ENCODE measurements around the gene ZDHHC24.
A peak's percentile ranks its signal among the peaks of the same experiment; 100 is the strongest.

The ZDHHC24 gene

DNA sequence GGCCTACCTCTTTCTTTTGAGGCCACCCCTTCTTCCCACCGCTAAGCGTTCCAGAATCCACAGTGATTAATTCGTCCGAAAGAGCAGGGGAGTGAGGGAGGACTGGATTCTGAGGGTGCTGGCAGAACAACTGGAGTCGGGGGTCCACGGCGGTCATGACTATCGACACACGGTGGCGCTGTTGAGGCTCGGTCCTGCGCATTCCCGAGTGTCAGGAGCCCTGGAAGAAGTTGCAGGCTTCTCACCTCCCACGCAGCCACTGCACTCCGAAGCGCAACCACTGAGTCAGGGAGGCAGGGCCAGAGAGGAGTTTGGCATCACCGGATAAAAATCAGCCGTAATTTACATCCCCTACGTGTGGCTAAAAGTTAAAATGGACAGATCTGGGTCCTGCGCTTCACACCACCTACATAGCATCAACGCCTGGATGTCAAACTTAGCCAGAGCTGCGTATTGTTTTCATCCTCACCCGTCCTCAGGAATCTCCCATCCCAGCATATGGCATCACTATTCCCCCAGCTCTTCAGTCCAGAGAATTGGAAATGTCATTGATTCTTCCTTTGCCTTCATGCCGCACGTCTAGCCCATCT, 33.3 kb upstream of the ZDHHC24 start:
- no peak for TF ChIP-seq ZNF274 (IDR thresholded peaks at IDR 0.05; ENCODE audit: low read depth, low read length)

DNA sequence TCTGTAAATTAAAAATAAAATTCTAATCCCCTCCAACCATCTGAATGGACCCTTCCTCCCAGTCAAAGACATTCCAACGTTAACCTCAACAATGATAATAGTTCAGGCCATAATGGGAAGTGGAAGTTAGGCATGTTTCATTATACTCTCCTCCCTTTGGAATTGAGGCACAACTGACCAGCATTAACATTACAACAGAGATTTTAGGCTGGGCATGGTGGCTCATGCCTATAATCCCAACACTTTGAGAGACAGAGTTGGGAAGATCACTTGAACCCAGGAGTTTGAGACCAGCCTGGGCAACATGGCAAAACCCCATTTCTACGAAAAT, 25.0 kb upstream of the ZDHHC24 start:
- no peak overlapping the region for H3K4me3 ChIP-seq (ENCODE audit: low read length)
- no peak for TF ChIP-seq ZNF274 (IDR thresholded peaks at IDR 0.05; ENCODE audit: low read depth, low read length)

More for the DNA sequence above, 33.3 kb upstream of the ZDHHC24 start:
- no peak overlapping the region for H3K4me3 ChIP-seq (ENCODE audit: low read length)

DNA sequence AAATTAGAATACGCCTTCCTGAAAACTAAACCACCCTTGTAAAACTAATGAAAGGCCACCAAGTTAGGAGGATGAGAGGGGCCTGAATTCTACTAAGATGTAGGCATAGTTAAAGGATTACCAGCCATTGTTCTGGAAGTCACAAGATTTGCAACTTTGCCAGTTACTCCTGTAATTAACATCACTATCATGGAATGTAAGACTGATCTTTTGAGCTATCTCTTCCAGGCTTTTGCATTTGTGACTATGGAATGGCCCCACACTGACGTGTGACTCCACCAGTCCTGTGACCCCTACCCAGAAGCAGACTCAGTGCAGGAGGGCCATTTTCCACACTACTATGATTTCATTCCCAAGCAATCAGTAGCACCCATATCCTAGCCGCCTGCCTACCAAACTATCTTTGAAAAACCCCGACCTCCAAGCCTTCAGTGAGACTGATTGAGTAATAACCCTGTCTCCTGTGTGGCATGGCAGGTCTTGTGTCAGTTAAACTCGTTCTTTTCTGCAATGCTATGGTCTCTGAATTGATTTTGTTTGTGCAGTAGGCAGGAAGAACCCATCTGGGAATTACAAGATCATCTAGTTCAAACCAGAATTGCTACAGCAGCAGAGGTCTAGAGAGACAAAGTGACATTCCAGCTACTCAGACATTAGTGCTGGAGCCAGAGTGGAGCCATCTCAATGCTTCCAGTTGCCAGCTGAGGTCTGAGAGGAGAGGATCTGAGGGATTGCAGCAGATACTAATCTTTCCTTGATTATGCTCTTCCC, 24.4 kb upstream of the ZDHHC24 start:
- no peak for TF ChIP-seq ZNF274 (IDR thresholded peaks at IDR 0.05; ENCODE audit: low read depth, low read length)
- H3K4me3 ChIP-seq (ENCODE audit: low read length), result no peak overlapping the region

DNA sequence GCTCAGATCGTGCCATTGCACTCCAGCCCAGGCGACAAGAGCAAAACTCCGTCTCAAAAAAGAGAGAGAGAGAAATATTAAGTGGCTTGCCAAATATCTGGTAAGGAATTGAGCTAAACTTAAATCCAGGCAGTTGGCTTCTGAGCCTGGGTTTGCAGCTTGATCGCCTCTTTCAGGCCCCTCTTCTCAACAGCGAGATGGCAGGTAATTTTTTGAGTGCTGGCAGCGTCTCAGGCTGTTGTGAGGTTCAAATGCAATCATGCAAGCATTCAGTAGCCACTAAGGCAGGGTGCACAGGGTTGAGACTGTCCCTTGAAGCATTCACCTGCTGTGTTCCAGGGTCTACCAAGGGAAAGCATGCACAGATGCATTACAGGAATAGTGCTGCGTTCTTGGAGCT, 23.2 kb upstream of the ZDHHC24 start:
- TF ChIP-seq ZNF274 (IDR thresholded peaks at IDR 0.05; ENCODE audit: low read depth, low read length), result no peak

DNA sequence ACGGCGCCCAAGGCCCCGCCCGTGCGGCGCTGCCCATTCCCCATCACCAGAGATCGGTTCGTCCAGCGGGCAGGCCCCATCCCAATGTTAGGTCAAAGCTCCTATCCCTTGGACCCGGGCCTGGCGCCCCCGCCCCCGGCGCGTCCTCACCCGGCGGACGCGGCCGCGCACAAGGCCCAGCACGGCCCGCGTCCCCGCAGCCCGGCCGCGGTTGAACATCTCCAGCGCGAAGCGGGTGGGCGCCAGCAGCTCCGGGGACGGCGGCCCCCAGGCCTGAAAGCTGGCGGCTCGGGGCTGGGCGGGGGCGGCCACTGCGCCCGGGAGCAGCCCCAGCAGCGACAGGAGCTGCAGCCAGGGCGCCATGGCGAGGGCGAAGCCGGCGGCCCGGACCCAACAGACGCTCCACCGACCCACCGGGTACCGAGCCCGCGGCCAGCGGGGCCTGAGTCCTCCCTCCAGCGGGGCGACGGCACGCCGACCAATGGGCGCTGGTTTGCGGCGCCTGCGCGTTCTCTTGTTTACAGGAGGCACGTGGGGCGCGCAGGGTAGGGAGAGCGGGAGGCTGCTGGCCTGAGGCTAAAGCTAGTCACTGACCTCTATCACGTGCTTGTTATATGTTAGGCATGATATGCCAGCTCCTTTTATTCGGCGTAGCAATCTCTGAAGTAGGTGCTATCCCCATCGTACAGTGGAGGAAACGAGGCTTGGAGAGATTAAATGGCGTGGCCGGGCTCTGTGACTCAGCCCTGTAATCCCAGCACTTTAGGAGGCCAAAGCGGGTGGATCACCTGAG, 22.5 kb upstream of the ZDHHC24 start, which contains the start of gene CTSF:
TSS of gene CTSF (minus strand) at position 483 of the 793 bp plus-strand sequence. CDS start at position 363, 120 bp downstream.
- H3K4me3 ChIP-seq (ENCODE audit: low read length), result peak within 1 kb of the TSS; percentile 41; the same call in 1 of the 2 replicates
- TF ChIP-seq ZNF274 (IDR thresholded peaks at IDR 0.05; ENCODE audit: low read depth, low read length), result no peak

More for the DNA sequence above, 23.2 kb upstream of the ZDHHC24 start:
- no peak overlapping the region for H3K4me3 ChIP-seq (ENCODE audit: low read length)

DNA sequence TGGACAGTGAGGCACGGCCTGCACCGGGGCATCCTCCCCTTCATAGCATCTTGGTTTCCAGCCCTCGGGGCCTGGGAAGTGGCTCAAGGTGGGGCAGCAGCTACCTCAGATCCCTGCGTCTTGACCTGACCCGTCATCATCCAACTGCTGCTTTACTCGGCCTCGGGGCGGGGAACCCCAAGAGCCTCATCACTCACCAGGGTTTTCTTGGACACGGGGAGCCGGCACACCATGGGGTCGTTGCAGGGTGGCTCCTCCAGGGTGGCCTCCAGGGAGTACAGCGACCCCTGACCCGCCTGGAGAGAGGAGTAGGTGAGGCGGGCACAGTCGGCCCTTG, 21.9 kb upstream of the ZDHHC24 start:
- no peak for TF ChIP-seq ZNF274 (IDR thresholded peaks at IDR 0.05; ENCODE audit: low read depth, low read length)
- no peak overlapping the region; the same call in 1 of the 2 replicates for H3K4me3 ChIP-seq (ENCODE audit: low read length)

DNA sequence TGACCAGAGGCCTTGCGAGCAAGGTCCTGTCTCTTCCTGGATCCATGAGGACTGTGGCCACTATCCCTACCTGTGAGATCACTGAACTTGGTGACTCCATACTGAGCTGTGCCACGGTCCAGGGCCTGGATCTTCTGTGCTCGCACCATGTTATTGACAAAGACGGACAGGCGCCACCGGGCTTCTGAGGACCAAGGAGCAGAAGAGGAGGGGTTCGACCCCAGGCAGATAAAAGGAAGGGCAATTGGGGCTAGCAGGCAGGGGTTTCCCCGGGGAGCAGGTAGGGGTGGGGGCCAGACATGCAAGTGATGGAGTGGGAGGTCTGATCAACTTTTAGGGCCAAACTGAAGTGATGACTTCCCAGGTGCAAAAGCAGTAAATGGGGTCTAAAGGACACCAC, 20.4 kb upstream of the ZDHHC24 start:
- H3K4me3 ChIP-seq (ENCODE audit: low read length), result no peak overlapping the region
- no peak for TF ChIP-seq ZNF274 (IDR thresholded peaks at IDR 0.05; ENCODE audit: low read depth, low read length)

DNA sequence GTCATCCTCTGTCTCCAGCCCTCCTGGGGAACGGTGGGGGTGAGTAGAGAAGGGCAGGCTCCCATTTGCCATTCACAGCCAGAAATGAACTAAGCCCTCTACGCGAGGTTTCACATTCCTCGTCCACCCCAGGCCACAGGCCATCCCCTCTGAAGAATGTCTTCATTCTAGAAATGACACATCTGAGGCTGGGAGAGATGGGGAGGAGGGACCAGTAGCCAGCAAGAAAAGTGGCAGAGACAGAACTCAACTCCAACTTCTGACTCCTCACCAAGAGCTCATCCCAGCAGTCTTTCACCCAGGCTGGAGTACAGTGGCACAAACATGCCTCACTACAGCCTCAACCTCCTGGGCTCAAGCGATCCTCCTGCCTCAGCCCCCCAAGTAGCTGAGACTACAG, 19.1 kb upstream of the ZDHHC24 start:
- H3K4me3 ChIP-seq (ENCODE audit: low read length), result no peak overlapping the region
- TF ChIP-seq ZNF274 (IDR thresholded peaks at IDR 0.05; ENCODE audit: low read depth, low read length), result no peak

DNA sequence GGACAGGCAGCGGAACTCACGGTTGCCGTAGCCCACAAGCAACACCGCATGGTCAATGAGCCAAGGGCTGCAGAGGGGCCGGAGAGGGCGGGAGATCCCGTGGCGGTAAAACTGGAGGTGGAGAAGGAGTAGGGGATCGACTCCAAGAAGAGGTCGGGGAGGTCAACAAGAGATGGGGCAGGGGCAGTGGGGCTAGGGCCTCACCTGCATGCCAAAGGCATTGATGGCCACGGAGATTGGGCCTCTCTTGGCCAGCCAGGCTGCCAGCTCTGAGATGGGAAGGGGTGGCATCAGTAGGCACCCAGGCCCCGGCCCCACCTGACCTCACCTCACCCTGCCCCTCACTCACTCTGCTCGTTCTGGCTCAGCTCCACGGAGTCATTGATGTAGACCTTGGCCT, 18.7 kb upstream of the ZDHHC24 start:
- no peak for TF ChIP-seq ZNF274 (IDR thresholded peaks at IDR 0.05; ENCODE audit: low read depth, low read length)
- H3K4me3 ChIP-seq (ENCODE audit: low read length), result no peak overlapping the region

DNA sequence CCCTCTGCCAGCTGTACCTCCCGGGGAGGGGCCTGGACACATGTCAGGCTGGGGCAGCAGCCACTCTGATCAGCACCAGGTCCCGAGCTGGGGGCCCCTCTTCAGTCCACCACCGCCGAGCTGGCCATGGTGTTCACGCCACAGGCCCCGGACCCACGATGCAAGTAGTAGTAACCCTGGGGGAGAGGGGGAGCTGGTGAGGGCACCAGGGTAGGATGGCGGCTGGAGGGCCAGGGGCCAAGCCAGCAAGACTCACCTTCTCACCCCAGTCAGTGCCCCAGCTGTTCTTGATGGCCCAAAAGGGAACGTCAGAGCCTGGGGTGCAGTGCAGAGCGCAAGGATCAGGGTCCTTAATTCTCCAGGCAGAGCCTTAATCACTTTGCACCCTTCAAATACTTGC, 18.0 kb upstream of the ZDHHC24 start:
- TF ChIP-seq ZNF274 (IDR thresholded peaks at IDR 0.05; ENCODE audit: low read depth, low read length), result no peak
- H3K4me3 ChIP-seq (ENCODE audit: low read length), result no peak overlapping the region

DNA sequence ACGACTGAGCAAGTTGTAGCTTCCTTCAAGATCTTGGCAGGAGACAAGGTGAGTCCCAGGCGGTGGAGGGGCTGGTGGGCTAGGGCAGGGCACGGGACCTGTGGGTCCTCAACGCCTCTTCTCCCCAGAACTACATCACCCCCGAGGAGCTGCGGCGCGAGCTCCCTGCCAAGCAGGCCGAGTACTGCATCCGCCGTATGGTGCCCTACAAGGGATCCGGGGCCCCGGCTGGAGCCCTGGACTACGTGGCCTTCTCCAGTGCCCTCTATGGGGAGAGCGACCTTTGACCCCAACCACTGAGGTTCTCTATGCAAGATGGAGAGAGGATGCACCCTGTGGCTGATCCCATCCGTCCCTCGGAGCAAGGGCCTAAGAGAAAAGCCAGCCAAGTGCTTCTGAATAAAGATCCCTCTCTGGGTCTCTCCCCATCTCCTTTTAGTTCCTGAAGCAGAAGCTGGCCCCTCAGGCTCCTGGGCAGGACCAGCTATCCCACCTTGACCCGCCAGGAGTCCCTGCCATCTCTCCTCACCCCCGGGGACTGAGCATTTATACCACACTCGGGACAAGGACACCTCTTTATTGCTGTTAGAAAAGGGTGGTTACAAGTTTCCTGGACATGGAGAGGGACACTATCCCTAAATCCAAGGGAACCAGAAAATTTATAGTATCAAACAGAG, 17.2 kb upstream of the ZDHHC24 start:
- TF ChIP-seq ZNF274 (IDR thresholded peaks at IDR 0.05; ENCODE audit: low read depth, low read length), result no peak
- H3K4me3 ChIP-seq (ENCODE audit: low read length), result no peak overlapping the region

DNA sequence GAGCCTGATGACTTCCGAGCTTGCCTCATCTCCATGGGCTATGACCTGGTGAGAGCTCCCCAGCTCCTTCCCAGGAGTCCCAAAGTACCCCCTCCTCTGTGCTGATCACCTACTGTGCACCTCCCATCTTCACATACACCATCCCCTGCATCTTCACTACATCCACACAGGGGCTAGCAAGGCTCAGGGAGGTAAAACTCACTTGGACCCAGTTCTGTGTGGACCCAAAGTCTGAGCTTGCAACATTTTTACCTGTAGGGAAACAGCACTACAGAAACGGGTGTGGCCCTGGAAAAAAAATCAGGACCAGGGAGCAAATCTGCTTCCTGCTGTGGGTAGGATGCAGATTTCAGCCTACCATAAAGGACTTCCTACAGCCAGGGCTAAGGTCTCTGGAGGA, 16.4 kb upstream of the ZDHHC24 start:
- no peak for TF ChIP-seq ZNF274 (IDR thresholded peaks at IDR 0.05; ENCODE audit: low read depth, low read length)
- H3K4me3 ChIP-seq (ENCODE audit: low read length), result no peak overlapping the region

DNA sequence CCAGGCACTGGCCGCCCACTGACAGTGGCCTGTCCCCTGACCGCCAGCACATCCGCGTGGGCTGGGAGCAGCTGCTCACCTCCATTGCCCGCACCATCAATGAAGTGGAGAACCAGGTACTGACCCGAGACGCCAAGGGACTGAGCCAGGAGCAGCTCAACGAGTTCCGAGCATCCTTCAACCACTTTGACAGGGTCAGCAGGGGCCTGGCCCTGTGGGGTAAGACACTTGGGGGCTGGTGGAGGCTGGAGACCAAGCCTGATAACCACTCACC, 16.1 kb upstream of the ZDHHC24 start:
- TF ChIP-seq ZNF274 (IDR thresholded peaks at IDR 0.05; ENCODE audit: low read depth, low read length), result no peak
- no peak overlapping the region for H3K4me3 ChIP-seq (ENCODE audit: low read length)

DNA sequence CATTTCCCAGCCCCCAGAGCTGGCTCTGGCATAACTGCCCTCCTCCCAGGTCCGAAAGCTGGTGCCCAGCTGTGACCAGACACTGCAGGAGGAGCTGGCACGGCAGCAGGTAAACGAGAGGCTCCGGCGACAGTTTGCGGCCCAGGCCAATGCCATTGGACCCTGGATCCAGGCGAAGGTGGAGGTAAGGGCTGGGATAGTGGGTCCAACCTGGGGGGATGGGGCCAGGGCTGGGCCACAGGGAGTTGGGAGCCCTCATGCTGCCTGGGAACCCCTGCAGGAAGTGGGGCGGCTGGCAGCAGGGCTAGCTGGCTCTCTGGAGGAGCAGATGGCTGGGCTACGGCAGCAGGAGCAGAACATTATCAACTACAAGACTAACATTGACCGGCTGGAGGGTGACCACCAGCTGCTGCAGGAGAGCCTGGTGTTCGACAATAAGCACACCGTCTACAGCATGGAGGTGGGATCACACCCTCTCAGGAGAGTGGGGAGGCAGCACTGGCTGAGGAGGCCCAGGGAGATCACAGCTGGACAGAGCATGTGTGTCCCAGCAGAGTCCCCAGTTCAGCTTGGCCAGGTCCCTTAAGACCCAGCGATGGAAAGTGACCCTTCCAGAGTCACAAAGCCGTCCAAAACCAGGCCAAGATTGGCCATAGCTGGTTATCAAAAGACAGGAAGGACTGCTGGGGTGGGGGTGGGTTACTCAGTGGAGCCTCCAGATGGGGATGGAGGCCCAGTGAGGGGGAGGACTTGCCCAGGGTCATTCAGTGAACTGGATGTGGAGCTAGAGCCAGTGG, 15.5 kb upstream of the ZDHHC24 start:
- H3K4me3 ChIP-seq (ENCODE audit: low read length), result no peak overlapping the region
- TF ChIP-seq ZNF274 (IDR thresholded peaks at IDR 0.05; ENCODE audit: low read depth, low read length), result no peak
